Activated naive CD4-positive, alpha-beta T cell treated with anti-CD3 and anti-CD28 coated beads, Interleukin-2, amount 50 U/mL, for 24 hours (primary cell): Measurements from ENCODE around the gene ZNF491.
A peak's percentile ranks its signal among the peaks of the same experiment; 100 is the strongest.
"Not testable (repeated sequence)": the region's sequence is repeated elsewhere in the genome, so short reads cannot be mapped to it uniquely, and the experiment has no call there.

Experiments
- H3K27ac Mint-ChIP-seq: one replicate; pipeline ENCODE4 v1.8.0; 2021; ENCODE audit warnings: mild to moderate bottlenecking, mixed read lengths
- H3K27me3 Mint-ChIP-seq: one replicate; pipeline ENCODE4 v1.8.0; 2021; ENCODE audit warnings: mixed read lengths
- H3K36me3 Mint-ChIP-seq: one replicate; pipeline ENCODE4 v1.8.0; 2021; ENCODE audit warnings: mixed read lengths
- H3K4me1 Mint-ChIP-seq: one replicate; pipeline ENCODE4 v1.8.0; 2021; ENCODE audit warnings: mixed read lengths
- H3K4me3 Mint-ChIP-seq: one replicate; pipeline ENCODE4 v1.8.0; 2021; ENCODE audit warnings: mild to moderate bottlenecking, mixed read lengths
- H3K9me3 Mint-ChIP-seq: one replicate; pipeline ENCODE4 v1.8.0; 2021; ENCODE audit warnings: mixed read lengths

The ZNF491 gene

DNA sequence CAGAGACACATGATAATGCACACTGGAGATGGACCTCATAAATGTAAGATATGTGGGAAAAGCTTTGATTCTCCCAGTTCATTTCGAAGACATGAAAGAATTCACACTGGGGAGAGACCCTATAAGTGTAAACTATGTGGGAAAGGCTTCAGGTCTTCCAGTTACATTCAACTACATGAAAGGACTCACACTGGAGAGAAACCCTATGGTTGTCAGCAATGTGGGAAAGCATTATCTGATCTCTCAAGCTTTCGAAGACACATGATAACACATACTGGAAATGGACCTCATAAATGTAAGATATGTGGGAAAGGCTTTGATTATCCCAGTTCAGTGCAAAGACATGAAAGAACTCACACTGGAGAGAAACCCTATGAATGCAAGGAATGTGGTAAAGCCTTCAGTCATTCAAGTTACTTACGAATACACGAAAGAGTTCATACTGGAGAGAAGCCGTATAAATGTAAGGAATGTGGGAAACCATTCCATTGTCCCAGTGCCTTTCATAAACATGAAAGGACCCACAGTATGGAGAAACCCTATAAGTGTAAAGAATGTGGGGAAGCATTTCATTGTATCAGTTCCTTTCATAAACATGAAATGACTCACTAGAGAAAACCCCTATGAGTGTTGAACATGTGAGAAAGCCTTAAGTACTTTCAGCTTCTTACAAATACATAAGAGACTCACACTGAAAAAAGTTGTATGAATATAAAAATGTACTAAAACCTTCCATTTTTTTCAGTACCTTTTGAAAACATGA lies 16.8 kb upstream of the ZNF491 start:
- no peak overlapping the region for H3K4me3 Mint-ChIP-seq
- peaks cover 13% of the 10 kb centered on the region for H3K9me3 Mint-ChIP-seq
- peaks cover 61% of the 10 kb centered on the region for H3K36me3 Mint-ChIP-seq
- no peaks in the 10 kb centered on the region for H3K27me3 Mint-ChIP-seq
- no peak overlapping the region for H3K27ac Mint-ChIP-seq
- no peaks in the 10 kb centered on the region for H3K4me1 Mint-ChIP-seq

DNA sequence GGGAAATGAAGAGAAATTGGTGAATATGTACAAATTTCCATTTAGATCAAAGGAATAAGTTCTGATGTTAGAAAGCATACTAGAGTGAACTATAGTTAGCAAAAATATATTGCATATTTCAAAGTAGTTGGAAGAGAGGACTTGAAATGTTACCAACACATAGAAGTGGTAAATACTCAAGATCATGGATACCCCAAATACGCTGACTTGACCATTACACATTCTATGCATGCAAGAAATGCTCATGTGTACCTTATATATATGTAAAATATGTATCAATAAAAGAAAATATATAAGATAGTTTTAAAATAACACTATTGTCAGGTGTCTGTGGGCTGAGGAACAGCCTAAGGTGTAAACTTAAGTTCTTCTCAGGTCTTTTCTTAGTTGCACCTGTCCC lies 14.6 kb upstream of the ZNF491 start:
- Mint-ChIP-seq H3K27ac (no peak overlapping the region), H3K27me3 (no peaks in the 10 kb centered on the region), H3K36me3 (peaks cover 43% of the 10 kb centered on the region), H3K4me3 (no peak overlapping the region), H3K4me1 (no peaks in the 10 kb centered on the region), H3K9me3 (peaks cover 8% of the 10 kb centered on the region)

DNA sequence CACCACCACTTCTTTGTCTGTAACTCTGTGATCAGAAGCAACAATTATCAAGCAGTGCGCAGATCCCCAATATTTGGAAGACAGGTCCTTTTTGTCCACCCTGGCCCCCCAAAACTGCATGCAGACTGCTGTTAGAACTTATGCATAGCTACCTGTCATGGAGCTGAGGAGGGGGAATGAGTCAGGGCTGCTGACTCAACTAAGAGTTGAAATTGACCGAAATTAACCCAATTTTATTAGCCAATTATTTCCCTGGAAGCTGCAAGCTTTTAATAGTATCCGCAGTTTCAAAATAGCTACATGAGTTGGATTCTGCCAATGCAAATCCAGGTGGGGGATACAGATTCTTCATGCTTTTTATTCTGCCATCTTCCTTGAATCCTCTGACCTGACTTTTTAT lies 14.0 kb upstream of the ZNF491 start:
- Mint-ChIP-seq H3K9me3 (peaks cover 8% of the 10 kb centered on the region), H3K36me3 (peaks cover 43% of the 10 kb centered on the region), H3K27ac (no peak overlapping the region), H3K27me3 (no peaks in the 10 kb centered on the region), H3K4me1 (no peaks in the 10 kb centered on the region), H3K4me3 (no peak overlapping the region)

DNA sequence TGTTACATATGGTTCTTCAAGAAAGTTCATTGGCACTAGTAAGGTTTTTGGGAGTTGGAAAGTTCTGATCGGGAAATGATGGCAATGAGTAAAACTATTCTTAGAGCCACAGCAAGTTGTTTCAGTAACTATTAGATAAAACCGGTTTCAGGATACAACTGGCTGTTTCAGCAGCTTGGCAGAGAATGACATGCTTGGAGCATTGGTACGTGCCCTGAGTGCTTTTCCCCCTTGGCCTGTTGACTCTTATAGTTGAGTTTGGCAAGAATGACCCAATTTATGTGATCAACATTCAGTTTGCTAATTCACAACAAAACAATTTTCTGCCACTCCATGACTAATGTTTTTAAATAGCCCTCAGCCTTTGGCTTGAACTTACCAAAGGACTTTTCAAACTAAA lies 10.8 kb upstream of the ZNF491 start:
- no peaks in the 10 kb centered on the region for H3K4me1 Mint-ChIP-seq
- H3K27me3 Mint-ChIP-seq: no peaks in the 10 kb centered on the region
- no peak overlapping the region for H3K27ac Mint-ChIP-seq
- H3K9me3 Mint-ChIP-seq: peaks cover 18% of the 10 kb centered on the region
- H3K36me3 Mint-ChIP-seq: peaks cover 27% of the 10 kb centered on the region
- no peak overlapping the region for H3K4me3 Mint-ChIP-seq

DNA sequence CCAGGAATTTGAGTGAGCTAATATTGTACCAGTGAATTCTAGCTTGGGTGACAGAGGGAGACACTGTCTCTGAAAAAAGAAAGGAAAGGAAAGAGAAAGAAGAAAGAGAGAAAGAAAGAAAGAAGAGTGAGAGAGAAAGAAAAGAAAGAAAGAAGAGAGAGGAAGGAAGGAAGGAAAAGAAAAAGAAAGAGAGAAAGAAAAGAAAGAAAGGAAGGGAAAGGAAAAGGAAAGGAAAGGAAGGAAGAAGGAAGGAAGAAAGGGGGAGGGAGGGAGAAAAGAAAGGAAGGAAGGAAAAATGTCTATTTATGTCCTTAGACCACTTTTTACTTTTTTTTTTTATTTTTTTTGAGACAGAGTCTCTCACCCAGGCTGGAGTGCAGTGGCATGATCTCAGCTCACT lies 5.4 kb upstream of the ZNF491 start:
- Mint-ChIP-seq H3K4me3 (no peak overlapping the region), H3K36me3 (peaks cover 8% of the 10 kb centered on the region), H3K27me3 (no peaks in the 10 kb centered on the region), H3K4me1 (peaks cover 9% of the 10 kb centered on the region), H3K27ac (no peak overlapping the region), H3K9me3 (peaks cover 9% of the 10 kb centered on the region)

DNA sequence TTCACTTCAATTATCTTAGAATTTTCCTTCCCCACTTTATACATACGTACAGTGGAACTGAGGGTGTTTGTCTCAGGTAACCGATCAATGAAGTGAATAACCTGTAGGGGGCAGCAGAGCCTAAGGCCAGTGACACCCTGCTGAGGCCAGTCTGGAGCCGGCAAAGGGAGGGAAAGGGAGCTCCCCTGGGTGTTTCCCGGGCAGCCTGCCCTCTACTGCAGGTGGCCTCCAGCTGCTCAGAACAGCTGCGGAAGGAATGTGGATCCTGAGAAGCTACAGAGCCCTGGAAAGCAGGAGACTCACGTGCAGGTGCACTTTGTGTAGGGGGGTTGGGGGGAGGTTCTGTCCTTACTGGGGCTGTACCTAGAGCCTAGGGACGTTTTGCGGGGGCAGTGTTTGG lies 832 bp upstream of the ZNF491 start:
- Mint-ChIP-seq H3K36me3 (peaks cover 3% of the 10 kb centered on the region), H3K9me3 (no peaks in the 10 kb centered on the region), H3K27me3 (no peaks in the 10 kb centered on the region), H3K27ac (no peak overlapping the region), H3K4me1 (peaks cover 18% of the 10 kb centered on the region), H3K4me3 (peak overlapping the region; percentile 93)

DNA sequence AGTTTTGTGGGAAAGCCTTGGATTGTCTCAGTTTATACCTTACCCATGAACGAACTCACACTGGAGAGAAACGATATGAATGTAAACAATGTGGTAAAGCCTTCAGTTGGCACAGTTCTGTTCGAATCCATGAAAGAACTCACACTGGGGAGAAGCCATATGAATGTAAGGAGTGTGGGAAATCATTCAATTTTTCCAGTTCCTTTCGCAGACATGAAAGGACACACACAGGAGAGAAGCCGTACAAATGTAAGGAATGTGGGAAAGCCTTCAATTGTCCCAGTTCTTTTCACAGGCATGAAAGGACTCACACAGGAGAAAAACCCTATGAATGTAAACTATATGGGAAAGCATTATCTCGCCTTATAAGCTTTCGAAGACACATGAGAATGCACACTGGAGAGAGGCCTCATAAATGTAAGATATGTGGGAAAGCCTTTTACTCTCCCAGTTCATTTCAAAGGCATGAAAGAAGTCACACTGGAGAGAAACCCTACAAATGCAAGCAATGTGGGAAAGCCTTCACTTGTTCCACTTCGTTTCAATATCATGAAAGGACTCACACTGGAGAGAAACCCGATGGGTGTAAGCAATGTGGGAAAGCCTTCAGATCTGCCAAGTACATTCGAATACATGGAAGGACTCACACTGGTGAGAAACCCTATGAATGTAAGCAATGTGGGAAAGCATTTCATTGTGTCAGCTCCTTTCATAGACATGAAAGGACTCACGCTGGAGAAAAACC lies 8.2 kb downstream of the ZNF491 start:
- no peak overlapping the region for H3K4me3 Mint-ChIP-seq
- H3K27ac Mint-ChIP-seq: no peak overlapping the region
- peaks cover 5% of the 10 kb centered on the region for H3K9me3 Mint-ChIP-seq

DNA sequence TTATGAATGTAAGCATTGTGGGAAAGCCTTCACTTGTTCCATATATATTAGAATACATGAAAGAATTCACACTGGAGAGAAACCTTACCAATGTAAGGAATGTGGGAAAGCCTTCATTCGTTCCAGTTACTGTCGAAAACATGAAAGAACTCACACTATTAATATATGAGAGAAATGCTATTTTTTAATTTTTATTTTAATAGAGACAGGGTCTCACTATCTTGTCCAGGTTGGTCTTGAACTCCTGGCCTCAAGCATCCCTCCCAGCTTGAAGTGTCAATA lies 8.7 kb downstream of the ZNF491 start:
- peaks cover 22% of the 10 kb centered on the region for H3K36me3 Mint-ChIP-seq

More for the DNA sequence above, 8.2 kb downstream of the ZNF491 start:
- peaks cover 22% of the 10 kb centered on the region for H3K36me3 Mint-ChIP-seq
- no peaks in the 10 kb centered on the region for H3K4me1 Mint-ChIP-seq
- no peaks in the 10 kb centered on the region for H3K27me3 Mint-ChIP-seq

DNA sequence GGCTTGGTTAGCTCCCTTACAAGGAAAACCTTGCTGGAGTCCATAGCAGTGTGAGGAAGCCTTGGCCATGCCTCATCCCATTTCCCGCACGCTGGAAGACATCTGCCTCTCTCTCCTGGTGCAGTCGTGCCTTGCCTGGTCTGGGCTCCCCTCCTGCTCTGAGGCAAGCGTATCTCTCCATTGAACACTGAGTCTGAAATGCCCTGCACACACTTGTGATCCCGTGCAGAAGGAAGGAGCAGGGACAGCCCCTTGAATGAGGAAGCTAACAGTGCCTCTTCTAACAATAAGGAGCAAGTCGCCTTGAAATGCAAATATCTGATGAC lies 15.3 kb downstream of the ZNF491 start:
- Mint-ChIP-seq H3K9me3 (no peaks in the 10 kb centered on the region), H3K4me3 (peak overlapping the region; percentile 90), H3K4me1 (peaks cover 33% of the 10 kb centered on the region), H3K27me3 (no peaks in the 10 kb centered on the region), H3K27ac (peak overlapping the region; percentile 79), H3K36me3 (peaks cover 6% of the 10 kb centered on the region)

More for the DNA sequence above, 8.7 kb downstream of the ZNF491 start:
- H3K27ac Mint-ChIP-seq: no peak overlapping the region
- H3K27me3 Mint-ChIP-seq: no peaks in the 10 kb centered on the region
- H3K9me3 Mint-ChIP-seq: peaks cover 5% of the 10 kb centered on the region
- H3K4me3 Mint-ChIP-seq: no peak overlapping the region
- no peaks in the 10 kb centered on the region for H3K4me1 Mint-ChIP-seq

DNA sequence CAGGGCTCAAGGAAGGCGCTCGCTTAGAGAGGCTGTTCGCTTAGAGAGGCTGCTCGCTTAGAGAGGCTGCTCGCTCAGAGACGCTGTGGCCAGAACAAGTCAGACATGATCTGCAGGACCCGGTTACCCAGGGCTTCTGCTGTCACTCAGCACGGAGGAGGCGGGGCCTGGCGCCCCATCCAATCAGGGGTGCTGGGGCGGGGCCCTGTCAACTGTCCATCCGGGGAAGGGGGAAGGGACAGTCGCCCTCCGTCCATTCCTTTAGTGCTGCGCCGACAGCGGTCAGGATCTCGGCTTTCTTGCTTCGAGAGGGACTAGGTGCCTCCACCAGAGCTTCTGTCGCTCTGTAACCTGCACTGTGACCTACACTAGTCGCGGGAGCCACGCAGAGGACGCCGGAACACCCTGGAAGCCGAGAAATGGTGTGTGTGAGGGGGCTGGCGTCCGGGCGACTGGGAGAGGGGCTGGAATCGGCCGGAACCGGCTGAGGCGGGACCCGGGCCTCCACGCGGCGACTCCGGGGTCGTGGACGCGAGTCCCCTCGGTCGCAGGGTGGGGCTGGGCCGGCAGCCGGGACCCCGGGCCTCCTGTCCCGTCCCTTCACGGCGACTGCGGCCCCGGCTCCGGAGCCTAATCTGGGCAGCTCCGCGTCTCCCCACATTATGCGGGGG lies 15.8 kb downstream of the ZNF491 start, which contains the start of gene ZNF440:
ZNF440 (plus strand) TSS at position 245 of the 671 bp plus-strand sequence; CDS start at position 420, 175 bp downstream.
- Mint-ChIP-seq H3K27me3 (no peaks in the 10 kb centered on the region), H3K4me3 (peak within 1 kb of the TSS; percentile 90), H3K4me1 (peaks cover 33% of the 10 kb centered on the region), H3K9me3 (no peaks in the 10 kb centered on the region), H3K36me3 (peaks cover 6% of the 10 kb centered on the region), H3K27ac (peak within 1 kb of the TSS; percentile 79)

DNA sequence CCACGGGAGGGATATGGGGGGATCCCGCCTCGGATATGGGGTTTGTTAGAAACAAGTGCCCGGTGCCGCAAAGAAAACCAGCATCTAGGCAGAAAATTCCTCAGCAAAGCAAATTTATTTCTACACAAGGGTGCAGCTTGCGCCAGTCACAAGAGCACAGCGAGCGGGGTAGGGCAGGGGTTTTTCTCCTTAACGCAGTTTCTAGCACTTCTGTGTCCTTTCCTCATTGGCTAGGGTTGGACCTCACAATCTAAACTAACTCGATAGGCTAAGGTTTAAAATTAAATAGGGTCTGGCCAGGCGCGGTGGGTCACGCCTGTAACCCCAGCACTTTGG lies 16.3 kb downstream of the ZNF491 start:
- Mint-ChIP-seq H3K4me3 (peak overlapping the region; percentile 90), H3K4me1 (peaks cover 33% of the 10 kb centered on the region), H3K9me3 (no peaks in the 10 kb centered on the region), H3K36me3 (peaks cover 6% of the 10 kb centered on the region), H3K27ac (no peak overlapping the region), H3K27me3 (no peaks in the 10 kb centered on the region)

DNA sequence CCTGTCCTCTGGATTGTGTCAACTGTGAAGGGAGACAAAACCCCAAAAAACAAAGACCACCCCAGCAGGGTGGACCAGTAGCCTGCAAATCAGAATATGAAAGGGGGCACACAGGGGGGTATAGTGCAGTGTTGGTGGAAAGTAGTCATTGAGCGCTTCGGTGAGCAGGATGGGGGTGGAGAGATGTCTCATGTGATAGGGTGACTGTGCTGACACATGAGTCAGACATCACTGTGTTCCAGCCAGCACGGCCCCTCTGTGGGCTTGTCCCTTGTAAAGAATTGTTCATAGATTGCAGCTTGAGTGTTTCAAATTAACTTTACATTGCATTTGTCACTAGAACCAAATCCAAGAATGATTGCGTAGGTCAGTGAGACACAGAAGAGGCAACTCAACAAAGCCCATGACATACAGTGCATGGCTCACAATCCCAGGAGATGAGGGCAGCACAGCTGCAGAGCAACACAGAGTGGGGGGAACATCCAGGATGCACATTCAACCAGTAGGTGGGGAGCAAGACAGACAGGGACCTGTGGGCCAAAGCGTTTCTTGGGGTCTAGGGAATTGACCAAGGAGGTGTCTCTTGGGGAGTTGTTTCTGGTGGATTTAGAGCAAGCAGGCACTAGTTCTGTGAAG lies 23.3 kb downstream of the ZNF491 start:
- Mint-ChIP-seq H3K27ac (peak overlapping the region; percentile 68), H3K4me3 (no peak overlapping the region), H3K27me3 (no peaks in the 10 kb centered on the region), H3K36me3 (peaks cover 27% of the 10 kb centered on the region), H3K9me3 (peaks cover 5% of the 10 kb centered on the region), H3K4me1 (peaks cover 9% of the 10 kb centered on the region)

DNA sequence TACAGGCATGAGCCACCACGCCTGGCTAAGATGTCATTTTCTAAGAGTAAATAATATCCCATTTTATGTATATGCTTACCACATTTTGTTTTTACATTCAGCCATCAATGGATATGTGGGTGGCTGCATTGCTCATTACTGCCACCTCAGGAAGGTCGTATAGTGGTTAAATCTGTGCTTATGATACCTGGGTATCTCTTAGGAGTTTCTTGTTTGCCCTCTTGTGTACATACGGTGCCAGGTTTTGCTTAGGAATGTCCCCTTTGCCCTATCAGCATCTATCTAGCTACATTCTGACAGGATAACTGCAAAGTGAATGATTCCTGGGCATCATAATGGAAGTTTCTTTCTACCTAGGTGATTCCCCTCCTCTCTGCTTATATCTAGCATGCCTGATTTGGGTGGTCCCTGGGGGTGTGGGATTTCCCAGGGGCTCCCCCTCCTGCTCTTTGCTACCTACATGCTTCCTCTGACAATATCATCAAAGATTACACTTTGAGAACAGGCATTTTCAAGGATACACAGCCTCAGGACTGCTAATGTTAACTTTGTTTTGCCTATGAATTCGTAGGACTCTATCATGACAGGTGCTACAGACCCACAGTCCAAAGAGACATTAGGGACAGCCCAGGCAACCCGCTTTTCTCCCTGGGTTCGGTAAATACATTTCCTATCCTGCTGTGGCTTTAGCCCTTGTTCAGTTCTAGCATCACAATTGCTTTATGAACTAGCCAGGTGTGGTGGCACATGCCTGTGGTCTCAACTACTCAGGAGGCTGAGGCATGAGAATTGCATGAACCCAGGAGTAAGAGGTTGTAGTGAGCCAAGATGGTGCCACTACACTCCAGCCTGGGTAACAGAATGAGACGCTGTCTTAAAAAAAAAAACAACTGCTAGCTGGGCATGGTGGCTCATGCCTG lies 30.9 kb downstream of the ZNF491 start:
- not testable (repeated sequence) for H3K27ac Mint-ChIP-seq, H3K4me3 Mint-ChIP-seq, H3K4me1 Mint-ChIP-seq, H3K27me3 Mint-ChIP-seq
- H3K9me3 Mint-ChIP-seq: peaks cover 11% of the 10 kb centered on the region
- H3K36me3 Mint-ChIP-seq: peaks cover 61% of the 10 kb centered on the region

DNA sequence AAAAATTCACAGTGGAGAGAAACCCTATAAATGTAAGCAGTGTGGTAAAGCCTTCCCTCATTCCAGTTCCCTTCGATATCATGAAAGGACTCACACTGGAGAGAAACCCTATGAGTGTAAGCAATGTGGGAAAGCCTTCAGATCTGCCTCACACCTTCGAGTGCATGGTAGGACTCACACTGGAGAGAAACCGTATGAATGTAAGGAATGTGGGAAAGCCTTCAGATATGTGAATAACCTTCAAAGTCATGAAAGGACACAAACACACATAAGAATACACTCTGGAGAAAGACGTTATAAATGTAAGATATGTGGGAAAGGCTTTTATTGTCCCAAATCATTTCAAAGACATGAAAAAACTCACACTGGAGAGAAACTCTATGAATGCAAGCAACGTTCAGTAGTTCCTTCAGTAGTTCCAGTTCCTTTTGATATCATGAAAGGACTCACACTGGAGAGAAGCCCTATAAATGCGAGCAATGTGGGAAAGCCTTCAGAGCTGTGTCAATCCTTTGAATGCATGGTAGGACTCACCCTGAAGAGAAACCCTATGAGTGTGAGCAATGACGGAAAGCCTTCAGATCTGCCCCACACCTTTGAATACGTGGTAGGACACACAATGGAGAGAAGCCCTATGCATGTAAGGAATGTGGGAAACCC lies 34.1 kb downstream of the ZNF491 start:
- no peaks in the 10 kb centered on the region for H3K4me1 Mint-ChIP-seq
- H3K9me3 Mint-ChIP-seq: peaks cover 11% of the 10 kb centered on the region
- H3K4me3 Mint-ChIP-seq: no peak overlapping the region
- H3K27ac Mint-ChIP-seq: no peak overlapping the region
- peaks cover 55% of the 10 kb centered on the region for H3K36me3 Mint-ChIP-seq
- H3K27me3 Mint-ChIP-seq: no peaks in the 10 kb centered on the region

DNA sequence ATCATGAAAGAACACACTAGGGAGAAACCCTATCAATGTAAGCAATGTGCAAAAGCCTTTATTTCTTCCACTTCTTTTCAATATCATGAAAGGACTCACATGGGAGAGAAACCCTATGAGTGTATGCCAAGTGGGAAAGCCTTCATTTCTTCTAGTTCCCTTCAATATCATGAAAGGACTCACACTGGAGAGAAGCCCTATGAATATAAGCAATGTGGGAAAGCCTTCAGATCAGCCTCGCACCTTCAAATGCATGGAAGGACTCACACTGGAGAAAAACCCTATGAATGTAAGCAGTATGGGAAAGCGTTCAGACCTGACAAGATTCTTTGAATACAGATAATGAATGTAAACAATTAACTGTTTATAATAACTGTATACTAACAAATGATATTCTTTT lies 35.2 kb downstream of the ZNF491 start:
- no peak overlapping the region for H3K4me3 Mint-ChIP-seq
- no peaks in the 10 kb centered on the region for H3K4me1 Mint-ChIP-seq
- H3K36me3 Mint-ChIP-seq: peaks cover 48% of the 10 kb centered on the region
- no peak overlapping the region for H3K27ac Mint-ChIP-seq
- H3K27me3 Mint-ChIP-seq: no peaks in the 10 kb centered on the region
- peaks cover 12% of the 10 kb centered on the region for H3K9me3 Mint-ChIP-seq
